GM21515 (cell line): ENCODE measurements around the gene CTNNA3.

ENCODE experiments used
- ATAC-seq: cut with Tn5 transposase; IDR thresholded peaks from one replicate; pipeline ENCODE4 v1.9.1; 2021; ENCODE audit not compliant: unreplicated experiment

Gene CTNNA3

GRCh38 chr10:66189271-66189670 lies 1506.7 kb downstream of the CTNNA3 start:
- no peak for ATAC-seq

GRCh38 chr10:66187053-66187733 lies 1508.8 kb downstream of the CTNNA3 start:
- ATAC-seq, result no peak

- ATAC-seq, result no peak
Measured at GRCh38 chr10:66183028-66183427, 1513.0 kb downstream of the CTNNA3 start.

GRCh38 chr10:66180581-66181318 lies 1515.2 kb downstream of the CTNNA3 start:
- ATAC-seq, result peak; percentile 87

- ATAC-seq, result no peak
Measured at GRCh38 chr10:66180021-66180420, 1516.0 kb downstream of the CTNNA3 start.

GRCh38 chr10:66176772-66177171 lies 1519.2 kb downstream of the CTNNA3 start:
- ATAC-seq, result no peak

GRCh38 chr10:66167816-66168215 lies 1528.2 kb downstream of the CTNNA3 start:
- no peak for ATAC-seq

- no peak for ATAC-seq
Measured at GRCh38 chr10:66162560-66163143, 1533.3 kb downstream of the CTNNA3 start.

- no peak for ATAC-seq
Measured at GRCh38 chr10:66151346-66151745, 1544.6 kb downstream of the CTNNA3 start.

GRCh38 chr10:66148312-66148711 lies 1547.7 kb downstream of the CTNNA3 start:
- no peak for ATAC-seq

- ATAC-seq, result no peak
Measured at GRCh38 chr10:66144016-66144415, 1552.0 kb downstream of the CTNNA3 start.

GRCh38 chr10:66102756-66103155 lies 1593.2 kb downstream of the CTNNA3 start:
- no peak for ATAC-seq

- no peak for ATAC-seq
Measured at GRCh38 chr10:66098595-66099480, 1597.2 kb downstream of the CTNNA3 start.

- no peak for ATAC-seq
Measured at GRCh38 chr10:66095610-66096009, 1600.4 kb downstream of the CTNNA3 start.

GRCh38 chr10:66085906-66086305 lies 1610.1 kb downstream of the CTNNA3 start:
- ATAC-seq, result no peak

GRCh38 chr10:66071907-66072306 lies 1624.1 kb downstream of the CTNNA3 start:
- no peak for ATAC-seq

- no peak for ATAC-seq
Measured at GRCh38 chr10:66058594-66058993, 1637.4 kb downstream of the CTNNA3 start.

- no peak for ATAC-seq
Measured at GRCh38 chr10:66049335-66049734, 1646.7 kb downstream of the CTNNA3 start.

GRCh38 chr10:66045859-66046258 lies 1650.1 kb downstream of the CTNNA3 start:
- no peak for ATAC-seq

- no peak for ATAC-seq
Measured at GRCh38 chr10:66041771-66042170, 1654.2 kb downstream of the CTNNA3 start.

- no peak for ATAC-seq
Measured at GRCh38 chr10:66038623-66039022, 1657.4 kb downstream of the CTNNA3 start.
